GM12874 (cell line): ENCODE measurements around the gene AGRP.
A peak's percentile ranks its signal among the peaks of the same experiment; 100 is the strongest.

Source experiments
- TF ChIP-seq, protein P1 (sequence below): IDR thresholded peaks from 2 replicates; pipeline ENCODE4 v1.5.1; 2011; ENCODE audit warnings: low read depth, mild to moderate bottlenecking, control low read depth, low read length, moderate library complexity; ENCODE audit not compliant: insufficient read depth

AGRP gene

DNA sequence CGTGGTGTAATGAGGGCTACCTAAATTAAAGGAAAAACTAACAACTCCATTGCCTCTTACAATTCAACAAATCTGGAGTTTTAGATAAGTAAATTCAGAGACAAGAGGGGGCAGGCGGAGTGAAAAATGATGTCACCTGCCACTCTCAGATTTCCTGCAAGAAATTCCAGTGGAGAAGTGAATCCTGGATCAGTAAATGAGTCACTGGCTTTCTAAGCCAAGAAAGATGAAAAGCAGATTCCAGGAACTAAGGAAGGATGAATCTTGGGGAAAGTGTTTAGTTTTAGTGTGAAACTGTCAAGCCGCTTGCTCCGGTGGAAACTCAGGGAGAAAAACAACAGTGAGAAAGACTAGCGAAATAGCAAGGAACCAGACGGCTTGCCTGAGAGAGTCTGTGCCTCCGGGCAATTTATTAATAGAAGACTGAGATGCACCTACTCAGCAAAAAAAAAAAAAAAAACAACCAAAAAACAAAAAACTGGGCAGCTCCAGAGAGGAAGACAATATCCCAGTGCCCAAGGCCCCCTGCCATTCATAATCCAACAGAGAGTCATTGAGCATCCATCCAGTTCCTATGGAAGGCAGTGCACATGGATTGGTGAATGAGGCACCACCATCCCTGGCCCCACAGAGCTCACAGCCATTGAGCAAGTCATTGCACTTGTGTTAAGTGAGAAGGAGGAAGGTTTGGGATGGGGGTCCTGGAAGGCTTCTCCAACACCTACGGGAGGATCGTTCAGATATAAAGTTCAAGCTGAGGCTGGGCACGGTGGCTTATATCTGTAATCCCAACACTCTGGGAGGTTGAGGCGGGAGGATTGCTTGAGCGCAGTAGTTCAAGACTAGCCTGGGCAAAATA, 33.2 kb upstream of the AGRP start:
- TF ChIP-seq, protein P1, sequence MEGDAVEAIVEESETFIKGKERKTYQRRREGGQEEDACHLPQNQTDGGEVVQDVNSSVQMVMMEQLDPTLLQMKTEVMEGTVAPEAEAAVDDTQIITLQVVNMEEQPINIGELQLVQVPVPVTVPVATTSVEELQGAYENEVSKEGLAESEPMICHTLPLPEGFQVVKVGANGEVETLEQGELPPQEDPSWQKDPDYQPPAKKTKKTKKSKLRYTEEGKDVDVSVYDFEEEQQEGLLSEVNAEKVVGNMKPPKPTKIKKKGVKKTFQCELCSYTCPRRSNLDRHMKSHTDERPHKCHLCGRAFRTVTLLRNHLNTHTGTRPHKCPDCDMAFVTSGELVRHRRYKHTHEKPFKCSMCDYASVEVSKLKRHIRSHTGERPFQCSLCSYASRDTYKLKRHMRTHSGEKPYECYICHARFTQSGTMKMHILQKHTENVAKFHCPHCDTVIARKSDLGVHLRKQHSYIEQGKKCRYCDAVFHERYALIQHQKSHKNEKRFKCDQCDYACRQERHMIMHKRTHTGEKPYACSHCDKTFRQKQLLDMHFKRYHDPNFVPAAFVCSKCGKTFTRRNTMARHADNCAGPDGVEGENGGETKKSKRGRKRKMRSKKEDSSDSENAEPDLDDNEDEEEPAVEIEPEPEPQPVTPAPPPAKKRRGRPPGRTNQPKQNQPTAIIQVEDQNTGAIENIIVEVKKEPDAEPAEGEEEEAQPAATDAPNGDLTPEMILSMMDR: no peak

DNA sequence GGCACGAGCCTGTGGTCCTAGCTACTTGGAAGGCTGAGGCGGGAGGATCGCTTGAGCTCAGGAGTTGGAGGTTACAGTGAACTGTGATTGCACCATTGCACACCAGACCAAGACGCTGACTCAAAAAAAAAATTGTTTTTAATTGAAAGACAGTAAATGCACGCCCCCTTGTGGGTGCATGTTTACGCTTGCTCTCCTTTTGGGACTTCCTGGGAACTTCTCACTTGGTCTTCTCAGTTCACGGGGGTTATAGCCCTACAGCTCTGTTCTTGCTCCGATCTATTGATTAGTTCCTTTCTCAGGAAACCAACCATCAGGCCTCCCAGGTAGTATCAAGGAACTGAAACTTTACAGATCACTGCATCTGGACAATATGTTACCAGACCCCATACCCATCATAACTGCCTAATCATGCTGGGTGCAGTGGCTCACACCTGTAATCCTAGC, 31.1 kb upstream of the AGRP start:
- TF ChIP-seq, protein P1: peak; percentile 54

DNA sequence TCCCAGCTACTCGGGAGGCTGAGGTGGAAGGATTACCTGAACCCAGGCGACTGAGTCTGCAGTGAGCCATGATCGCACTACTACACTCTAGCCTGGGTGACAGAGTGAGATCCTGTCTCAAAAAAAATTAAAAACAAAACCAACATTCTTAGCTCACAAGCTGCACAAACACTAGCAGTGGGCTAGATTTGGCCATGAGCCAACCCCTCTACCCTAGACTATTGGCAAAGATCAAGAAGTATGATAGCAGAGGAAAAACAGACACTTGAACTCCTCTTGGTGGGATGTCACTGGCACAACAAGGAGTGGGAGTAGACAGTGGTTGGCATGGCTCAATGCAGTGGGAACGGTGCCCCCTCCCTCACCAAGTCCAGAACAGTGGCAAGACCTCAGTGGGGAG, 25.7 kb upstream of the AGRP start:
- TF ChIP-seq, protein P1: no peak

DNA sequence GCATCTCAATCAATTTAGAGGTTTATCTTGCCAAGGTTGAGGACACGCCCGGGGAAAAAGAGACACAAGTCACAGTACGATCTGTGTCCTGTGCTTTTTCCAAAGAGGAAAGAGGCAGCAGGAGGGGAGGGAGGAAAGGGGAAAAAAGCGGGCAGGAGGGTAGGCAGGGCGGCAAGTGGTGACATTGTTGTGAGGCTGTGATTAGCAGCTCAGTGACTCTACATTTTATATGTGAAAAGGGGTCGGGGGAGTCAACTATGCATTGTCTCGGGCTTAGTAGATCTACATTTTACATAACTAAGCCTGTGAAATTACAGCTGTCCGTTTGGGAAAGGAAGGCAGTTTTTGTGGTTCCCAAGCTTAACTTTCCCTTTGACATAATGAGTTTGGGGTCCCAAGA, 23.1 kb upstream of the AGRP start:
- TF ChIP-seq, protein P1: no peak

DNA sequence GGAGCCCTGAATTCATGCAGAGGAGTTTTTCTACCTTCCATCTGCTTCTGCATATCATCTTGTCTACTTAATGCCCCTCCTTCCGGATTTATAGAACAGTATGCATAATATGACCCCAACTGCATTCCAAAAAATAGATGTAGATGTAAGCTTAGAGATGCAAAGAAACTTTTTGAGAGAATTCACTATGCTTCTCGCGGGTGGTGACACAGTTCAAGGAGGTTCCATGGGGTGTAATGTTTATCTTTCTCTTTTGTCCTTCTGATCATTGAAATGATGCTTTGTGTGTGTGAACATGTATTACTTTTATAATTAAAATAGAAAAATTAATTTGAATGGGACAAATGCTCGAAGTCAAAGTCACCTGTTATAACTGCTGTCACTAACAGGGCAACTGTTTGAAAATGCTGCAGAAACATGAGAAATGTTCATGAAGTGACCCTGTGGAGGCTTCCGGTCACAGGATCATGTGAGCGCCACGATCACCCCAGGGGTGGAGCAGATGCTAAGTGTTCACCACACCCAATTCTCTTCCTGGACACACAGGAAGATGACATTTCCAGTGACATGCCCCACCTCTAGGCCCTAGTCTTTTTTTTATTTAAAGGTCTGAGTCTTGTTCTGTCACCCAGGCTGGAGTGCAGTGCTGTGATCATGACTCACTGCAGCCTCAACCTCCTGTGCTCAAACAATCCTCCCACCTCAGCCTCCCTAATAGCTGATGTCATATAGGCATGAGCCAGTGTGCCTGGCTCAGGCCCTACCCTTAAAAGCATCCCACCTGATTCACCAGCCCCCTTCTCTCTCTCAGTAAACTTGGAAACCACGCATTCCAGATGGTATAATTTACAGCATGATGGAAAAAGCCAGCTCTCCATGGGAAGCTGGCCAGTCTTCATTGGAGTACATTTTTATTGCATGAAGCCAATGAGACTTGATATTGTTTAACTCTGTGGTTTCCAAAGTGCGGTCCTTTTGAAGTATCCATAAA, 21.0 kb upstream of the AGRP start:
- TF ChIP-seq, protein P1: no peak

DNA sequence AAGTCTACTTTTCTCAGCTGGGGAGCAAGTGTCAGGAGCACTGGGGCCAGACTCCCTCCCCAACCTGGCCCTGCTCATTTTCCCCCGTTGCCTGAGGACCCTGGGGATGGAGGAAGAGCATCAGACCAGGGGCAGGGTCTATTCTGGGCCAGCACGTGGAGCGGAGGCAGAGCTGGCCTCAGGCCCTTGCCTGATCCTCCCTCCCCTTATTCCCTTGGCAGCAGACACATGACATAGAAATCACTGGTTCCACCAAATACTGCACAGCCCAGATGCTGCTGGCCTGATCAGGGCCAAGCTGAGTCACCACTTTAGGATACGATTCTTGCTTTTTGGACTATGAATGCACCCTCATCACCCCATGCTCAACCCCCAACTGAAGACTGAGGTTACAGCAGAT, 15.8 kb upstream of the AGRP start:
- TF ChIP-seq, protein P1: no peak

DNA sequence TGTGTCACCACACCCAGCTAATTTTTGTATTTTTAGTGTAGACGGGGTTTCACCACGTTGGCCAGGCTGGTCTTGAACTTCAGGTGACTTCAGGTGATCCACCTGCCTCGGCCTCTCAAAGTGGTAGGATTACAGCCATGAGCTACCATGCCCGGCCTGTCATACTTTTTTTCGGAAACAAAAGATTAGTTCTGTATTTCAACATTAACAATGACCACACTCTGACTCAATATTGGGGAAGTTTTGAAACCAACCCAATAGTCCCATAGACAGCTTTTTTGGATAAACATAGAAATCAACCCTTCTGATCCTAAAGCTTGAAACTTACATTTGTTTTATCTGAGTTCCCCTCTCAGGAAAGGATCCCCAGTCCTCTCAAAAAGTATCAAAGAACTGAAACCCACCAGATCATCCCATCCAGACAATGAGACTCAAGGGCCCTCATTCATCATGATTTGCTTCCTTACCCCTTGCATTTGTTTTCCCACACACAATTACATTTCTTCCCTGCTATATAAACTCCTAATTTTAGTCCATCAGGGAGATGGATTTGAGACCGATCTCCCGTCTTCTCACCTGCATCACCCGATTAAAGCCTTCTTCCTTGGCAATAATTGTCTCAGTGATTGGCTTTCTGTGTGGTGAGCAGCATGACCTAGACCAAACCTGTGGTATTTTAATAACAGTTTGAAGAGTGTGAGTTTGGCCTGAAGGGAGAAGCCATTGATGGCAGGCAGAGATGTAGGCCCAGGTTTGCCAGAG, 7.2 kb upstream of the AGRP start:
- TF ChIP-seq, protein P1: no peak
